Stimulated activated CD4-positive, alpha-beta T cell treated with anti-CD3 and anti-CD28 coated beads, Interleukin-15, amount 100 ng/mL, for 24 hours (primary cell): ENCODE results near the gene RALGPS1.

Source experiments
- DNase-seq: peaks from one replicate; pipeline ENCODE4 v3.0.0-alpha.2; 2020

Gene RALGPS1

GRCh38 chr9:126906091-126906490 is 8.5 kb upstream of the RALGPS1 start:
- no peak for DNase-seq

- no peak for DNase-seq
Observed at GRCh38 chr9:126907058-126907457, 7.5 kb upstream of the RALGPS1 start.

GRCh38 chr9:126915281-126915816 is 767 bp downstream of the RALGPS1 start:
- no peak for DNase-seq

- DNase-seq, result no peak
Observed at GRCh38 chr9:126915846-126916543, 1.4 kb downstream of the RALGPS1 start.

GRCh38 chr9:126916909-126917308 is 2.3 kb downstream of the RALGPS1 start:
- DNase-seq, result no peak

GRCh38 chr9:126919193-126919592 is 4.6 kb downstream of the RALGPS1 start:
- DNase-seq, result no peak

- no peak for DNase-seq
Observed at GRCh38 chr9:126925876-126926275, 11.3 kb downstream of the RALGPS1 start.

- no peak for DNase-seq
Observed at GRCh38 chr9:126926364-126926763, 11.8 kb downstream of the RALGPS1 start.

- no peak for DNase-seq
Observed at GRCh38 chr9:126927419-126927818, 12.8 kb downstream of the RALGPS1 start.

GRCh38 chr9:126932871-126933321 is 18.3 kb downstream of the RALGPS1 start:
- DNase-seq, result no peak

GRCh38 chr9:126933334-126933980 is 18.9 kb downstream of the RALGPS1 start:
- no peak for DNase-seq

- DNase-seq, result no peak
Observed at GRCh38 chr9:126934441-126934840, 19.9 kb downstream of the RALGPS1 start.

GRCh38 chr9:126935630-126936029 is 21.0 kb downstream of the RALGPS1 start:
- DNase-seq, result no peak

GRCh38 chr9:126937444-126937843 is 22.9 kb downstream of the RALGPS1 start:
- no peak for DNase-seq

GRCh38 chr9:126938327-126938726 is 23.7 kb downstream of the RALGPS1 start:
- DNase-seq, result no peak

GRCh38 chr9:126939821-126940221 is 25.2 kb downstream of the RALGPS1 start:
- DNase-seq, result no peak

GRCh38 chr9:126942399-126942798 is 27.8 kb downstream of the RALGPS1 start:
- no peak for DNase-seq

- DNase-seq, result no peak
Observed at GRCh38 chr9:126945682-126946081, 31.1 kb downstream of the RALGPS1 start.

- DNase-seq, result peak; percentile 9
Observed at GRCh38 chr9:126947529-126947928, 32.9 kb downstream of the RALGPS1 start.

GRCh38 chr9:126952205-126952977 is 37.8 kb downstream of the RALGPS1 start:
- DNase-seq, result no peak

- DNase-seq, result no peak
Observed at GRCh38 chr9:126953041-126953809, 38.6 kb downstream of the RALGPS1 start.

GRCh38 chr9:126955811-126956210 is 41.2 kb downstream of the RALGPS1 start:
- DNase-seq, result no peak
